GM12891 (cell line): ENCODE data around the gene IGF2R.

Source experiments
- POLR2AphosphoS5 ChIP-seq: IDR thresholded peaks from 2 replicates; pipeline ENCODE4 v1.6.1; 2011; ENCODE audit warnings: low read depth, low read length, control low read depth
- TAF1 ChIP-seq: IDR thresholded peaks from 2 replicates; pipeline ENCODE4 v1.6.1; 2011; ENCODE audit warnings: low read depth, low read length, control low read depth

DNA sequence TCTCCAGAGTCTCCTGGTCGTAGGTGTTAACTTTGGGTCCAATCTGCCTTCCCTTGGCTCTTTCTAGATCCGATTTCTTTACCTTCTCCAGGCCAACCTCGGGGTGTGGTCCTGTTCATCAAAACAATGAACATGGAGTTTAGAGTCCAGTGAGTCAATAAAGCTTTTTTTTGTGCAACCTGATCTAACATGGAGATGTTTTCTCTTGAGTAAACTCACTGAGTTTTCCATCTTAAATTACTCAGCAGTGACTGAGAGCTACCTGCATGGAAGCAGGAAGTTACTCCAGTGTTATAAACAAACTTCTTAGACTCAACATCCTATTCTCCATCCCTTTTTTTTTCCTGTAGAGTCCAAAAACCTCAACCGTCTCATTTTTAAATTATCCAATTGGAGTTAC, 137.8 kb downstream of the IGF2R start:
- no peak for TF ChIP-seq POLR2AphosphoS5
- TF ChIP-seq TAF1, result no peak
